ENCODE data around the gene CRAMP1. TPM values are rescaled to one million over a fixed set of nuclear protein-coding genes. Genes with fewer than 3 reads are reported as not detected.

CRAMP1 gene
- polyA plus RNA-seq, 2 of the 4 experiments (the other 2 are of a cell fraction) = 6.5 to 9.1 TPM

DNA sequence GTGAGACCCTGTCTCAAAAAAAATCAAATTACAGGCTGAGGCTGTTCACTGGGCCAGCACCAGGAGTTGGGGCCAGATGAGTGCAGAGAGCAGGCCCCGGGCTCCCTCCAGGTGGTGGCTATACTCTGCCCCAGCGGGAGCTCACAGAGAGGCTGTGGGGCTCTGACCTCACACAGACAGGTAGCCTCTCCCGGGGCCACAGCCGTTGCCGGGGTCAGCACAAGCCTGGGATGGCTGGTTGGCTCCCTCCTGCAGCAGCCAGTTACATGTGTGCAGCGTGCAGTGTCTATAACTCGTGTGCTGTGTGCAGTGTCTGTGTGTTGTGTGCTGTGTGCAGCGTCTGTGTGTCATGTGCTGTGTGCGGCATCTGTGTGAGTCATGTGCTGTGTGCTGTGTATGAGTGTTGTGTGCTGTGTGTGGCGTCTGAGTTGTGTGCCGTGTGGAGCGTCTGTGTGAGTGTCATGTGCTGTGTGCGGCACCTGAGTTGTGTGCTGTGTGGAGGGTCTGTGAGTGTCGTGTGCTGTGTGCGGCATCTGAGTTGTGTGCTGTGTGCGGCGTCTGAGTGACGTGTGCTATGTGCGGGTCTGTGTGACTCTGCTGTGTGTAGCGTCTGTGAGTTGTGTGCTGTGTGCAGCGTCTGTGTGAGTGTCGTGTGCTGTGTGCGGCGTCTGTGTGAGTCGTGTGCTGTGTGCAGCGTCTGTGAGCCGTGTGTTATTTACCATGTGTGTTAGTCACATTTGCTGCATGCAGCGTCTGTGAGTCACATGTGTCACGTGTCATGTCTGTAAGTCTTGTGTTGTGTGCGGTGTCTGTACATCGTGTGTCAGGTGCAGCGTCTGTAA, 114.7 kb downstream of the CRAMP1 start:
- POLR2A ChIA-PET = interaction anchor here (1.1 kb wide), 1 partner anchor 21 kb away, joined by 3 read pairs; the partner anchor contains the start of gene MAPK8IP3
- H3K9me3 ChIP-seq = no peaks in the 10 kb centered on the region
- no peak overlapping the region for H3K4me3 ChIP-seq
- ATAC-seq = no peak
- 94% methylated on average over 27 of the region's 32 CpGs for WGBS (ENCODE audit: missing lambda C conversion rate)
- FAIRE-seq = no peak
- CTCF ChIA-PET = interaction anchor here (0.6 to 6.8 kb wide), 3 partner anchors 14 to 20 kb away, joined by 3 to 34 read pairs (median 4); partner anchors contain the start of gene MAPK8IP3
- no peak for DNase-seq (ENCODE audit: low read depth in 1 of 2, low spot score in 1 of 2)
- no peak overlapping the region for H3K4me2 ChIP-seq
- H3K27ac ChIP-seq = no peak overlapping the region
- TF ChIP-seq, protein P1, sequence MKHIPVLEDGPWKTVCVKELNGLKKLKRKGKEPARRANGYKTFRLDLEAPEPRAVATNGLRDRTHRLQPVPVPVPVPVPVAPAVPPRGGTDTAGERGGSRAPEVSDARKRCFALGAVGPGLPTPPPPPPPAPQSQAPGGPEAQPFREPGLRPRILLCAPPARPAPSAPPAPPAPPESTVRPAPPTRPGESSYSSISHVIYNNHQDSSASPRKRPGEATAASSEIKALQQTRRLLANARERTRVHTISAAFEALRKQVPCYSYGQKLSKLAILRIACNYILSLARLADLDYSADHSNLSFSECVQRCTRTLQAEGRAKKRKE (CRISPR knock-in tag; IDR thresholded peaks at IDR 0.05; ENCODE audit: low read depth) = no peak
- peaks cover 20% of the 10 kb centered on the region for H3K4me1 ChIP-seq

Other genes with a start within 250 kb of the CRAMP1 start
- gene UNKL, start 197.7 kb upstream of the CRAMP1 start, polyA plus RNA-seq (2011; rRNA removed) = 17.2 and 20.7 TPM in 2 replicates
- 37.6 to 41.2 TPM (median 38.2 TPM) in 3 replicates for gene UNKL, start 197.7 kb upstream of the CRAMP1 start, polyA plus RNA-seq (2017; fragmentation: RNase III; extraction: RNeasy Plus Mini Kit Qiagen cat#74134 plus additional on column Dnase treatment)
- 33.0 and 35.4 TPM in 2 replicates for gene UQCC4, start 191.6 kb upstream of the CRAMP1 start, polyA plus RNA-seq (2011; rRNA removed)
- 21.5 to 23.6 TPM (median 23.0 TPM) in 3 replicates for gene UQCC4, start 191.6 kb upstream of the CRAMP1 start, polyA plus RNA-seq (2017; fragmentation: RNase III; extraction: RNeasy Plus Mini Kit Qiagen cat#74134 plus additional on column Dnase treatment)
- gene PERCC1, start 181.3 kb upstream of the CRAMP1 start, polyA plus RNA-seq (2011; rRNA removed) = not detected in 2 replicates
- gene PERCC1, start 181.3 kb upstream of the CRAMP1 start, polyA plus RNA-seq (2017; fragmentation: RNase III; extraction: RNeasy Plus Mini Kit Qiagen cat#74134 plus additional on column Dnase treatment) = not detected in 3 replicates
- 0.16 and 0.34 TPM in 2 replicates for gene CCDC154, start 167.8 kb upstream of the CRAMP1 start, polyA plus RNA-seq (2011; rRNA removed)
- gene CCDC154, start 167.8 kb upstream of the CRAMP1 start, polyA plus RNA-seq (2017; fragmentation: RNase III; extraction: RNeasy Plus Mini Kit Qiagen cat#74134 plus additional on column Dnase treatment) = 0.49 to 0.74 TPM (median 0.70 TPM) in 3 replicates
- gene CLCN7, start 137.3 kb upstream of the CRAMP1 start, polyA plus RNA-seq (2011; rRNA removed) = 17.2 and 19.9 TPM in 2 replicates
- 51.6 to 69.7 TPM (median 62.8 TPM) in 3 replicates for gene CLCN7, start 137.3 kb upstream of the CRAMP1 start, polyA plus RNA-seq (2017; fragmentation: RNase III; extraction: RNeasy Plus Mini Kit Qiagen cat#74134 plus additional on column Dnase treatment)
- gene PTX4, start 123.4 kb upstream of the CRAMP1 start, polyA plus RNA-seq (2011; rRNA removed) = not detected in 2 replicates
- gene PTX4, start 123.4 kb upstream of the CRAMP1 start, polyA plus RNA-seq (2017; fragmentation: RNase III; extraction: RNeasy Plus Mini Kit Qiagen cat#74134 plus additional on column Dnase treatment) = 0.07 TPM in 2 of 3 replicates, not detected in the other
- 9.2 and 10.6 TPM in 2 replicates for gene TELO2, start 119.0 kb upstream of the CRAMP1 start, polyA plus RNA-seq (2011; rRNA removed)
- gene TELO2, start 119.0 kb upstream of the CRAMP1 start, polyA plus RNA-seq (2017; fragmentation: RNase III; extraction: RNeasy Plus Mini Kit Qiagen cat#74134 plus additional on column Dnase treatment) = 30.4 to 35.0 TPM (median 34.8 TPM) in 3 replicates
- gene TMEM204, start 78.7 kb upstream of the CRAMP1 start, polyA plus RNA-seq (2011; rRNA removed) = not detected in 2 replicates
- not detected in 3 replicates for gene TMEM204, start 78.7 kb upstream of the CRAMP1 start, polyA plus RNA-seq (2017; fragmentation: RNase III; extraction: RNeasy Plus Mini Kit Qiagen cat#74134 plus additional on column Dnase treatment)
- gene IFT140, start 288 bp upstream of the CRAMP1 start, polyA plus RNA-seq (2011; rRNA removed) = 6.8 and 6.9 TPM in 2 replicates
- gene IFT140, start 288 bp upstream of the CRAMP1 start, polyA plus RNA-seq (2017; fragmentation: RNase III; extraction: RNeasy Plus Mini Kit Qiagen cat#74134 plus additional on column Dnase treatment) = 11.1 to 14.4 TPM (median 13.7 TPM) in 3 replicates
- 91.6 and 97.6 TPM in 2 replicates for gene JPT2, start 65.9 kb downstream of the CRAMP1 start, polyA plus RNA-seq (2011; rRNA removed)
- 139 to 156 TPM (median 150 TPM) in 3 replicates for gene JPT2, start 65.9 kb downstream of the CRAMP1 start, polyA plus RNA-seq (2017; fragmentation: RNase III; extraction: RNeasy Plus Mini Kit Qiagen cat#74134 plus additional on column Dnase treatment)
- gene MAPK8IP3, start 93.8 kb downstream of the CRAMP1 start, polyA plus RNA-seq (2011; rRNA removed) = 12.0 and 13.4 TPM in 2 replicates
- gene MAPK8IP3, start 93.8 kb downstream of the CRAMP1 start, polyA plus RNA-seq (2017; fragmentation: RNase III; extraction: RNeasy Plus Mini Kit Qiagen cat#74134 plus additional on column Dnase treatment) = 48.2 to 55.1 TPM (median 53.3 TPM) in 3 replicates
- gene NME3, start 159.2 kb downstream of the CRAMP1 start, polyA plus RNA-seq (2011; rRNA removed) = 15.2 and 15.7 TPM in 2 replicates
- 46.4 to 59.2 TPM (median 49.9 TPM) in 3 replicates for gene NME3, start 159.2 kb downstream of the CRAMP1 start, polyA plus RNA-seq (2017; fragmentation: RNase III; extraction: RNeasy Plus Mini Kit Qiagen cat#74134 plus additional on column Dnase treatment)
- gene EME2, start 160.4 kb downstream of the CRAMP1 start, polyA plus RNA-seq (2011; rRNA removed) = 2.9 and 3.7 TPM in 2 replicates
- 13.0 to 17.3 TPM (median 16.5 TPM) in 3 replicates for gene EME2, start 160.4 kb downstream of the CRAMP1 start, polyA plus RNA-seq (2017; fragmentation: RNase III; extraction: RNeasy Plus Mini Kit Qiagen cat#74134 plus additional on column Dnase treatment)
- gene MRPS34, start 160.8 kb downstream of the CRAMP1 start, polyA plus RNA-seq (2011; rRNA removed) = 105 and 118 TPM in 2 replicates
- gene MRPS34, start 160.8 kb downstream of the CRAMP1 start, polyA plus RNA-seq (2017; fragmentation: RNase III; extraction: RNeasy Plus Mini Kit Qiagen cat#74134 plus additional on column Dnase treatment) = 210 to 220 TPM (median 214 TPM) in 3 replicates
- 9.2 and 10.6 TPM in 2 replicates for gene SPSB3, start 170.2 kb downstream of the CRAMP1 start, polyA plus RNA-seq (2011; rRNA removed)
- 10.6 to 17.3 TPM (median 14.6 TPM) in 3 replicates for gene SPSB3, start 170.2 kb downstream of the CRAMP1 start, polyA plus RNA-seq (2017; fragmentation: RNase III; extraction: RNeasy Plus Mini Kit Qiagen cat#74134 plus additional on column Dnase treatment)
- gene NUBP2, start 170.6 kb downstream of the CRAMP1 start, polyA plus RNA-seq (2011; rRNA removed) = 21.9 and 24.7 TPM in 2 replicates
- gene NUBP2, start 170.6 kb downstream of the CRAMP1 start, polyA plus RNA-seq (2017; fragmentation: RNase III; extraction: RNeasy Plus Mini Kit Qiagen cat#74134 plus additional on column Dnase treatment) = 58.9 to 65.3 TPM (median 60.7 TPM) in 3 replicates
- gene IGFALS, start 181.3 kb downstream of the CRAMP1 start, polyA plus RNA-seq (2011; rRNA removed) = 0.08 TPM in 1 of 2 replicates, not detected in the other
- gene IGFALS, start 181.3 kb downstream of the CRAMP1 start, polyA plus RNA-seq (2017; fragmentation: RNase III; extraction: RNeasy Plus Mini Kit Qiagen cat#74134 plus additional on column Dnase treatment) = 0.05 to 0.08 TPM in 2 of 3 replicates, not detected in the other
- gene HAGH, start 214.5 kb downstream of the CRAMP1 start, polyA plus RNA-seq (2011; rRNA removed) = 27.2 and 34.9 TPM in 2 replicates
- 58.7 to 66.4 TPM (median 59.8 TPM) in 3 replicates for gene HAGH, start 214.5 kb downstream of the CRAMP1 start, polyA plus RNA-seq (2017; fragmentation: RNase III; extraction: RNeasy Plus Mini Kit Qiagen cat#74134 plus additional on column Dnase treatment)
- gene FAHD1, start 214.8 kb downstream of the CRAMP1 start, polyA plus RNA-seq (2011; rRNA removed) = 30.2 and 30.6 TPM in 2 replicates
- 63.2 to 68.4 TPM (median 64.5 TPM) in 3 replicates for gene FAHD1, start 214.8 kb downstream of the CRAMP1 start, polyA plus RNA-seq (2017; fragmentation: RNase III; extraction: RNeasy Plus Mini Kit Qiagen cat#74134 plus additional on column Dnase treatment)